Fibroblast of the aortic adventitia (primary cell): Measurements from ENCODE around the gene CCDC74B. TPM values are rescaled to one million over a fixed set of nuclear protein-coding genes. Genes with fewer than 3 reads are reported as not detected.
"Not testable (repeated sequence)": the region's sequence is repeated elsewhere in the genome, so short reads cannot be mapped to it uniquely, and the experiment has no call there.

Experiments used
- DNase-seq: peaks from one replicate; pipeline ENCODE4 v3.0.0-alpha.2; 2010; ENCODE audit warnings: low read depth
- H3K4me3 ChIP-seq: 2 replicates; pipeline ENCODE4 v1.5.1; 2011; ENCODE audit warnings: low read depth, mild to moderate bottlenecking, control low read depth, low read length, moderate library complexity
- total RNA-seq: library from RNA; depleted of rRNA; stranded (reverse); fragments of >200 nt; gene quantifications from 2 replicates; pipeline ENCODE4 v1.2.3, GENCODE V29; 2012; ENCODE audit warnings: low replicate concordance
- TF ChIP-seq, protein P1 (sequence below): IDR thresholded peaks from 2 replicates; pipeline ENCODE4 v1.5.1; 2011; ENCODE audit warnings: mild to moderate bottlenecking, low read length, control low read depth, inconsistent platforms; ENCODE audit not compliant: insufficient read depth

The CCDC74B gene
- total RNA-seq, 1 donor, result 12.2 TPM

DNA sequence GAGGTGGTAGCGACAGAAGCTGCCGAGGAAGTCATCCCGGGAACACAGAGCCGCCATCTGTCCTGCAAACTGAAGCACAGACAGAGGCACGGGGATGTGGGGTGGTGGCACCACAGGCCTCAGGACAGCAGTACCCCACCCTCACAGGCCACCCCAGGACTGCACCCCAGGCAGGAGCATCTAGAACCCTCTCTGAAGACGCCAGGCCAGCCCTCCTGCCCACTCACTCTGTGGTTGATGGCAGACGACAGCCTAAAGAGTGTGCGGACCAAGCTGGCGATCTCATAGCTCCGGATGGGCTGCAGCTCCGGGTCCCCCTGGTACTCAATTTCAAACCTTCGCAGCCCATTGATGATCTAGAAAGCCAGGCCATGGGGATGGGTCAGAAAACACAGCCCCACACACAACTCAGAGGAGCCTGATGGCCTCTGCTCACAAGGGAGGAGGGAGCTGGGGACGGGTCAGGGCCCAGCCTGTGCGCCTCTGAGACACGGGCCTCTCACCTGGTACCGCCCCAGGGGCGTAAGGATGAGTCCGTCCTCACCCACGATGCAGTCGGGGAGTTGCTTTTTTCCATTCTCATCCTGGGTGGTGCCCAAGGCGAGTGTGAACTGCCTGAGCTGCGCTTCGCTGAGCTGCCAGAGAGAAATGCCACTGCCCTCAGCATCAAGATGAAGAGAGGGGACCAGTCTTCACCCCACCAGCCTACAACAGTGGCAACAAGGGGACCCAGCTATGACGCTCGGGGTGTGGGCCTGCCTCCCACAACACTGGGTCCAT, 8.1 kb upstream of the CCDC74B start:
- DNase-seq, result no peak
- no peak overlapping the region for H3K4me3 ChIP-seq
- TF ChIP-seq, protein P1, sequence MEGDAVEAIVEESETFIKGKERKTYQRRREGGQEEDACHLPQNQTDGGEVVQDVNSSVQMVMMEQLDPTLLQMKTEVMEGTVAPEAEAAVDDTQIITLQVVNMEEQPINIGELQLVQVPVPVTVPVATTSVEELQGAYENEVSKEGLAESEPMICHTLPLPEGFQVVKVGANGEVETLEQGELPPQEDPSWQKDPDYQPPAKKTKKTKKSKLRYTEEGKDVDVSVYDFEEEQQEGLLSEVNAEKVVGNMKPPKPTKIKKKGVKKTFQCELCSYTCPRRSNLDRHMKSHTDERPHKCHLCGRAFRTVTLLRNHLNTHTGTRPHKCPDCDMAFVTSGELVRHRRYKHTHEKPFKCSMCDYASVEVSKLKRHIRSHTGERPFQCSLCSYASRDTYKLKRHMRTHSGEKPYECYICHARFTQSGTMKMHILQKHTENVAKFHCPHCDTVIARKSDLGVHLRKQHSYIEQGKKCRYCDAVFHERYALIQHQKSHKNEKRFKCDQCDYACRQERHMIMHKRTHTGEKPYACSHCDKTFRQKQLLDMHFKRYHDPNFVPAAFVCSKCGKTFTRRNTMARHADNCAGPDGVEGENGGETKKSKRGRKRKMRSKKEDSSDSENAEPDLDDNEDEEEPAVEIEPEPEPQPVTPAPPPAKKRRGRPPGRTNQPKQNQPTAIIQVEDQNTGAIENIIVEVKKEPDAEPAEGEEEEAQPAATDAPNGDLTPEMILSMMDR, result no peak

DNA sequence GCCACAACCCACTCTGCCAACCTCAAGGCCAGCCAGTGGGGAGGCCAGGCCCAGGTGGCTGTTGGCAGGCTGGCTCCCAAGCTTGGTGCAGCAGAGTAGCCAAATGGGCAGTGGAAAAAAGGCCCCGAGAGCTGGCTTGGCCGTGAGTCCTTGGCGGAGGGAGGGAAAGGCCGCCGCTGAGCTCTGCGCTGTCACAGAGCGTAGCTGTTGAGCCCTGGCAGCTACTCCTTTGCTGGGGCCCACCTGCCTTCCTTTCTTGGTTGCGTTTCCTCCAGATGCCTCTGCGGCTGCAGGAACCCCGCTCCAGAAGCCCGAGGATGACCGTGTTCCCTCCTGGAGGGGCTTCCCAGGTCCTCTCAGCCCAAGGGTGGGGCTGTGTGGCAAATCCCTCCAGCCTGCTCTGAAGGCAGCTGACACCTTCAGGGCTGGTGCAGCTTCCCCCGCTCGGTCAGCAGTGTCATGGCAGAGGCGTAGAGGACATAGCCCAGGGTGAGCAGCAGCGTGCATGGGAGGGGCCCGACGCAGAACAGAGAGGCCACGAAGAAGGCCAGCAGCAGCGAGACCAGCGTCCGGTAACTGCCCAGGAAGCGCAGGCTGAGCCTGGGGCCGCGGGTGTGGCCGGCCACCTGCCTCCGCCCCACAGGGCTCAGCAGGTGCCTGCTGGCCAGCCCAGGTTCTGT, 7.4 kb upstream of the CCDC74B start:
- H3K4me3 ChIP-seq, DNase-seq: not testable (repeated sequence)

DNA sequence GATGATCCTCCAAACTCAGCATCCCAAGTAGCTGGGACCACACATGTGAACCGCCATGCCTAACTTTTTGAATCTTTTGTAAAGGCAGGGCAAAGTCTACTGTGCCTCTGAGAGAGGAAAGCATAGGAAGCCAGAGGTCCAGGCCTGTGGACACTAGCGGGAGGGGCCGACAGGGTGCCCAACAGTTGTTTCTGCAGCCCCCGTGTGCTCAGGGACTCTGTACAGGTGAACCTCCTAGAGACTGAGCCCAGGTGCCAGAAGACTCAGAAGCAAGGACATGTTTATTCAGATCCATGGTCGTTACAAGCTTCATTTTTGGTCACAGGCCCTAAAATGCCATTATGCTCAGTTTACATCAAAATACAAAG, 6.2 kb upstream of the CCDC74B start:
- DNase-seq, H3K4me3 ChIP-seq: not testable (repeated sequence)

DNA sequence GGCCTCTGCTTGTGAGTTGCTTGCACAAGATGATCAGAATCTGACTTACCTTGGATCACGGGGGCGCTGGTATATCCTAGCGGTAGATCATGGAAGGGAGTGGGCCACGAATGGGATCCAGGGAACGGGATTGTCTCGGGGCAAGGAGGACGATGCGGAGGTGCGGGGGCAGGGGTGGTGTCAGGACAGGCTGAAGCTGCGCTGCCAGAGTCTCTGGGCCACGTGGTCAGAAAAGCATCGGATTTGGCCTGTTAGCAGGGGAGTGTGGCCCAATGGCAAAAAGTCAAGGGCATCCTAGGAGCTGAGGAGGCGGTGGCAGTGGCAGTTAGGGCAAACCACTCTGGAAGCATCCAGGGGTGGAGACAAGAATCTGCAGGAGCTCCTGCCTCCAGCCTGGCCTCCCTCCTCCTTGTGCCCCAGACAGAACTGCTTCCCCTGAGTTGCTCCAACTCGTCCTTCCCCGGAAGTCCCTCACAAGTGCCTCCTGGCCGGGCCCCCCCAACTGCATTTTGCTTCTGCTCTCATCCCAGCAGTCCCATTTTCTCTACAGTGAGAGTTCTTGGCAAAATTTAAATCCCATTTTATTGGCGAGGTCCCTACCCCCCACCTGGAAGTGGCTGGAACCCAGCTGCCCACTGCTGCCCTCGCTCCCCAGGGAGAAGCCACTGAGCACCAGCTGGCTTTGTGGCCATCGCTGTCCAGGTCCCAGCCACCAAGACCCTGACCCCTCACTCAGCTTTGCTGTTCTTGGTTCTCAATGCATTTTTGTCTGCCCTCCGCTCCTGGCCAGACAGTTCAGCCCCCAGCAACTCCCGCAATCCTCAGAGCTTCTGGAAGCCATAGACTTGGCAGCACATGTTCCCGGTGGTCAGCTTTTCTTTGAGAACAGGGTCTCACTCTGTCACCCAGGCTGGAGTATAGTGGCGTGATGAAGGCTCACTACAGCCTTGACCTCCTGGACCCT, 5.6 kb upstream of the CCDC74B start:
- TF ChIP-seq, protein P1, result no peak
- H3K4me3 ChIP-seq, result no peak overlapping the region
- no peak for DNase-seq

DNA sequence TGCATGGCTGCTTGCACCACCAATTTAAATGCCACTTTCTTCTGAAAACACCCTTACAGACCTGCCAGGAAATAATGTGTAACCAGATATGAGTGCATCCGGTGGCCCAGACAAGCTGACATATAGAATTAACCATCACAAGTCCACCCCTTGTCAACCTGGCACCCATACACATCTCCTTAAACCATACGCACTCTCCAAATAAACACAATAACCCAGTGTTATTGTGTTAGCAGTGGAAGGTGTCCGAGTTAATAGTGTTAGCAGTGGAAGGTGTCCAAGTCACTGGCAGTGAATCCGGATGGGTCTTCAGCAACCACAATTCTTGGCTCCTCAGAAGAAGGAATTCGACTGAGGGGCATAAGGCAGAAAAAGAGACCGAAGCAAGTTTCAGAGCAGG, 3.6 kb upstream of the CCDC74B start:
- not testable (repeated sequence) for H3K4me3 ChIP-seq, DNase-seq

DNA sequence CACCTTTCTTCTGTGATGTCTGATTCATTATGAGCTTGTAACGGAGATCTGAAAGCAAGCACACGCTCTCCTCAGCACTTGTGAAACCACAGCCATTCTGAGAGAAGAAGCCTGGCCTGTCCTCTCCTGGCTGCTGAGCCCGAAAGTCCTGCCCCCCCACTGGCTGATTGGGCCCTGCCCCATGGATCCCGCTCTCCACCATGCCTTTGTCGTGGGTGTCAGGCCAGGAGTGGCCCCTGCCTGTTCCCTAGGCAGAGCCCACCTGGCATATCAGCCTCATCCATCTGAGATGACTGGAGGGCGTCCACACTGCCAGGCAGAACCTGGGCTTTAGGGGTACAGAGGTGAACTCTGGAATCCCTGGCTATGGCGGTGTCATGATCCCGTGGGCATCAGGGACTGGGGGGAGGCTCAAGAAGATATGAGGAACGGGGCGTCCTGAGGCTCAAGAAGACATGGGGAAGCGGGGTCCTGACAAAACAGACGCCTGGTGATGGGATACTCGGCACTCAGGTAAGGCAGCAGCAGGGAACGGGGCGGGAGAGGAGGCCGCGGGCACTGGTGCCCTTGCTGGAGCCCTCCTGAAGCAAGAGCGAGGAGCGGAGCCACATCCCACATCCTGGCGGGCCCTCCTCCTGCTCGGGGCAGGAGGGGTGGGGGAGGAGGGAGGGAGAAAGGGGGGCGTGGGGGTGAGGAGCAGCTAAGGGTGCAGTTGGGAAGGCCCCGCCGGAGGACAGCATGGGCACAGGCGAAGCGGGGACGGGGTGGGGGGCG, 1.5 kb downstream of the CCDC74B start:
- DNase-seq, result not testable (repeated sequence)
- H3K4me3 ChIP-seq, result peak overlapping the region; percentile 35

DNA sequence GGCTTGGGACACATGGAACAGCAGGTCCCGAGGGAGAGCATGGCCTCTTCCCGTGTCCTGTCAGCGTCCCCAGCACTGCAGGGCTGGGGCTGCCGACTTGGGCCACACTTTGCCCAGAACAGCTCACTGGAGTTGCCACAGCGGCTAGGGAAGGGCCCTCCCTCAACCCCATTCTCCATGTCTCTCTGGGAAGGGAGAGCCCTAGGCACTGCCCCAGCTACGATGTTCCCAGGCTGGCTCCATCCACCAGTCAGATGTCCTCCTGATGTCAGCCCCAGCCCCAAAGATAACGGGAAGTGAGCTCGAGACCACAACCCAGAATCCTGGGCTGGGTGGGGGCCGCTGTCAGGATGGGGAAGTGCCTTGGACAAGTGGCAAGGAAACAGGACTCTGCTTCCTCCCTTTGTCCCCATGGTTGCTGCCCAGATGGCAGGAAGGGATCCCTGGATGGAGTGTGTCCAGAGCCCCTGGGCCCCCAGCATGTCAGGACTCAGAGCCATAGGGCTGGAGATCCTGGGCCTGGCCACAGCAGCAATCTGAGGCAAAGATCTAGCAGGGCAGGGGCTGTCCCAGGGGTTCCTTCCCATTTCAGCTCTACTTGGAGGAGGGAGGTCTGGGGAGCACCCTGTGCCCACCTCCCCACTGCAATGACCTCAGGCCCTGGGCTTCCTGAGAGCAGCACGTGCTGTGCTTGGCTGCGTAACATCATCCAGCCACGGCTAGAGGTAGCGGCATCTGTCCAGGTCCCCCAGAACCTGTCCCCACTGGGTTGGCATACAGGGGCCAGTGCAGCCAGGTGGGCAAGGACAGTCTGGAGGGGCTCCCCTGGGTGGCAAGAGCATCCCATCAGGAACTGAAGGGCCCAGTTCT, 2.3 kb downstream of the CCDC74B start:
- DNase-seq, H3K4me3 ChIP-seq: not testable (repeated sequence)

DNA sequence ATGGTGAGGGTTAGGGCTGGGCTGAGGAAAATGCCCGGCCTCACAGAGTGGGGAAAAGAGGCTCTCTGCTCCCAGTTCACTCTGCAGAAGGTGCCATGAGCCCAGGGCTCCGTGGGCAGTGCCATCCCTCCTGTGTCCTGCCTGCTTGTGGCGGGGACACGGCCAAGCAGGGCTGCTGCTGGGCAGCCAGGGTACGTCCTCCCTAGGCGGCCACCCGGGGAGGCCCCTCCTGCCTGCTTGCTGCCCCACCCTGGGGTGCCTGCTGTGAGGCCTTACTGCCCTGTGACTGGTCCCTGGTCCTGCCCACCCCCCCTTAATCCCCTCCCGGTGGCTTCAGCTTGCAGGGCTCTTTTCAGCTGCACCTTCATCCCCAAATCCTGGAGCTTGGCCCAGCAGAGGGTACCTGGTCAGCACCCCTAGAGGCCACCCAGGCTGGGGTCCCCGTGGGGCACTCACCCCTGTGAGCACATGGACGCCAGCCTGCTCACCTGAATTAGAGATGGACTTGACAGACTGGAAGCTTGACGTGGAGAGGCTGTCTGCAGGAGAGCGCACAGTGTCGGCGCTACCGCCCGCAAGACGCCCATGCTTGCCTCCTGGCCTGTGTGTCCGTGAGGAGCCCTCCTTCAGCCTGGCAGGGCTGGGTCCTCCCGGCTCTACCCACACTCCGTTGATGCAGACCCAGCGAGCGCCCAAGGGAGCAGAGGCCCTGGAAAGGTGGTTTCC, 3.1 kb downstream of the CCDC74B start:
- not testable (repeated sequence) for H3K4me3 ChIP-seq, DNase-seq

DNA sequence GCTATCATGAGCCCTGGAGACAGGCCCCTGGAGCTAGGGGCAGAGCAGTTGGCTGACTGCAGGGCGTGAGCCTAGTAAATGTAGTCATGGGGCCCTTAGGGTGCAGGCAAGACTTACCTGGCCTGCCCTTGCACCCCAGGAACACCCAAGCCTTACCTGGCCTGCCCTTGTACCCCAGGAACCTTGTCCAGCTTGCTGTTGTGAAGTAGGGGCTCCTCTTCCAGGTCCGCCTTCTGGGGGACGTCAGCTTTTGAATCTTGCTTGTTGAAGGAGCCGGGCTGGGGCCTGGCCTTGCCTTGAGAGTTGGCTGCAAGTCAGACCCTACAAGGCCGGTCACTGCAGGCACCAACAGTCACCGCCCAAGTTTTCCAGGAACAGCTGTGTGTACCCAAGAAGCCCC, 3.9 kb downstream of the CCDC74B start:
- DNase-seq, H3K4me3 ChIP-seq: not testable (repeated sequence)

DNA sequence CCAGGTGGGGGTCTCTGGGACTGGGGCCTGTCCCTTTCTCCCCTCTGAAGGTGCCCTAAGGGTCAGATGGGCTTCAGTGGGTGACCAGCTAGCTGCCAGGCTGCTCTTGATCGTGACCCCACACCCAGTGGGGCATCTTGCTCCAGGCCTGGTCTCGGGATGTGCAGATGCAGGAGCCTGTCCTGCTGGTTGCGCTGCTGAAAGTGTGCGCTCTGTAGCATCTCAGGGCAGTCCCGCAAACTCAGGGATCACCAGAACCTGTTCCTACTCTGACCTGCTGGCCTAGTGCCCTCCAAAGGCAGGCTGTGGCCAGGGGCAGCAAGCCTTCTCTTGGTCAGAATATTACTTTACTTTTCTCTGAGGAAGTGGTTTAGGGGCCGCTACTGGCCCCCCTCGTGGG, 4.4 kb downstream of the CCDC74B start:
- DNase-seq, H3K4me3 ChIP-seq: not testable (repeated sequence)

DNA sequence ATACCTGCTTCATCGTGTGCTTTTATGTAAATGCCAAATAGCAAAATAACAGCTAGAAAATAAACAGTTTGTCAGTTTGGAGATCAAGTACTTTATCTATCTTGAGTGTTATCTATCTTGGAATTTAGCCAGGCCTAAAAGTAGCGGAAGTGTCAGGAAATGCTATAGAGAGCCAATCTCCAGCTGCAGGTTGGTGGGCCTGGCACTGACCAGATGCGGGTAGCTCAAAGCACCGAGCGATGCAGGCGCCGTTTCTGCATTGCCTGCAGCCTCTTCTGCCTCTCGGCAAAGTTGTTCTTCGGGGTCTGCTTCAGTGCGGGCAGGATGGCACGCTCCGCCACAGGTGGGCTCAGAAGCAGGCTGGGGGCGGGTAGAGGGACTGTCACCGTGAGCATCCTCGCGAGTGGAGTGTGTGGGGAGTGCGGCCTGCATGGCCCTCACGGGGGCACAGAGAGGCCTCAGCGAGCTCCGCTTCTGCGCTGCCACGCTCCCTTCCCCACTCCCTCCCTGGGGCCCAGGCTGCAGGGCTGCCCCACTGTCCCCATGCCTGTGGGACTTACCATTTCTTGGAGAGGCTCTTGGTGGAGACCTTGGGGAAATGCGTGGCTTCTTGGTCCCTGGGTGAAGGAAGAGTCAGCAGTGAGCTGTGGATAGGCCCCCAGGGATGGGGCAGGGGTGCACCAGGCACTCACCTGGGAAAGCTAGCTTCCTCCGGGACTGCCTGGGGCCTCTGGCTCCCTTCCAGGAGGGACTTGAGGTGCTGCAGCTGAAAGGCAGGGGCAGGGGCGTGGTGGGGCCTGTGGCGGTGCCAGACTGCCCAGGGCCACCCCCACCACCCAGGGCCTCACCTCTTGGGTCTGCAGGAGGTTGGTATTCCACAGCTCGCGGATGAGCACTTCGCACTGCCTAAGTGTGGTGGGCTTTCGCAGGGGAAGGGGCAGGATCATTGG, 5.3 kb downstream of the CCDC74B start:
- DNase-seq, result not testable (repeated sequence)

DNA sequence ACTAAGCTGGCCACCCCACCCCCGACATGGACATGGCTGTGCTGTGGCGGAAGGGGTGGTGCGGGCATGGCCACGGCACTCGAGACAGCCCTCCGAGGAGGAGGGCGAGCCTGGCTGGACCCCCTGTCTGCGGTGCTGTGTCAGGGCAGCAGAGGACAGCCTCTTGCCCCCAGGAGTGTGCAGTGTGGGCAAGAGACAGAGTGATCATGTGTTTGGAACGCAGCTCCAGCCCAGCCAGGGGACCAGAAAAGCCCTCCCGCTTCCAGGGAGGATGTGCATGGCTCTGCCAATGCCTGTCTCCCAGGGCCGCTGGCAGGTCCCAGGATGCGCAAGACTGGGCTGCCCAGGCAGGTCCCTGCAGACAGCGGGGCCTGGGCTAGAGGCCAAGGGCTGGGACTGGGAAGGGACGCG, 6.1 kb downstream of the CCDC74B start:
- not testable (repeated sequence) for DNase-seq, H3K4me3 ChIP-seq

More for the DNA sequence above, 5.3 kb downstream of the CCDC74B start:
- not testable (repeated sequence) for H3K4me3 ChIP-seq

DNA sequence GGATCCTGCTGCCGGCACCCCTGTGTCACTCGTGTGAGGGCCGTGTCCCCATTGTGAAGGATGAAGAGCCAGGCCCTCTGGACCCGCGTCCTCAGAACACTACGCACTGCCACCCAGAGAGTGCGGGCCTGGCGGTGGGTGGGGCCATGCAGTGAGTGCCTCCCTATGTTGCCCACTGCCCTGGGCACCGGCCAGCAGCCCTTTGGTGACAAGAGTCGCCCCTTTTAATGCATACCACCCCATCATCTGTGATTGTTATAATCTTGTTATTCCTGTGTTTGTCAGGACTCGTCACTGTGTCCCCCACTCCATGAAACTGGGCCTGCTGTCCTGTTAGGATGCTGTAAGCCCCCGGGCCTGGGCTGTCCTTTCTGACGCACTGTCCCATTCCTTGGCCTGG, 6.6 kb downstream of the CCDC74B start:
- not testable (repeated sequence) for H3K4me3 ChIP-seq, DNase-seq
